HCT116 (cell line): ENCODE results near the gene CD109.

Experiments used
- CTCF ChIP-seq, 3 experiments: fragments of 200-600 bp in 1 of 3; sonication (generic) in 1 of 3; IDR thresholded peaks in 2 of 3; conservative IDR thresholded peaks in 1 of 3; 2 replicates each; pipeline ENCODE4 v1.5.1; 2012 to 2017; ENCODE audit warnings: low read depth in 2 of 3, low read length in 2 of 3, antibody characterized with exemption in 1 of 3, borderline replicate concordance in 1 of 3, control low read depth in 1 of 3, mild to moderate bottlenecking in 1 of 3, mixed read lengths in 1 of 3, mixed run types in 1 of 3, moderate library complexity in 1 of 3; ENCODE audit not compliant: insufficient read depth in 1 of 3
- EZH2 ChIP-seq: fragments of 200-600 bp; sonication (generic); IDR thresholded peaks from 2 replicates; pipeline ENCODE4 v1.6.1; 2017; ENCODE audit warnings: antibody characterized with exemption, mixed run types
- POLR2A ChIP-seq: IDR thresholded peaks from 2 replicates; pipeline ENCODE4 v1.7.0; 2011; ENCODE audit warnings: borderline replicate concordance; ENCODE audit not compliant: insufficient read depth, insufficient read length; ENCODE audit errors: extremely low read depth
- RAD21 ChIP-seq: IDR thresholded peaks from 2 replicates; pipeline ENCODE4 v1.6.1; 2012; ENCODE audit warnings: low read depth, mild to moderate bottlenecking
- REST ChIP-seq: IDR thresholded peaks from 2 replicates; pipeline ENCODE4 v1.6.1; 2012; ENCODE audit warnings: low read depth
- SIN3A ChIP-seq: IDR thresholded peaks from 2 replicates; pipeline ENCODE4 v1.6.1; 2012; ENCODE audit warnings: low read depth
- ZNF274 ChIP-seq: fragments of 200-500 bp; sonication (Bioruptor generic); IDR thresholded peaks from 2 replicates; pipeline ENCODE4 v1.6.1; 2014; ENCODE audit warnings: mild to moderate bottlenecking, low read depth, low read length, inconsistent platforms
- TF ChIP-seq, protein P1 (sequence below): IDR thresholded peaks from 2 replicates; pipeline ENCODE4 v1.6.1; 2011; ENCODE audit warnings: mild to moderate bottlenecking, low read length, moderate library complexity; ENCODE audit not compliant: insufficient replicate concordance; ENCODE audit errors: extremely low read depth

GRCh38 chr6:73817253-73817652 lies 121.2 kb downstream of the CD109 start:
- no peak for TF ChIP-seq EZH2
- TF ChIP-seq ZNF274 = no peak
- TF ChIP-seq CTCF (IDR thresholded peaks at IDR 0.05 in 2 of 3, conservative IDR thresholded peaks at IDR 0.05 in 1 of 3; ENCODE audit: borderline replicate concordance in 1 of 3, insufficient read depth in 1 of 3, low read depth in 2 of 3, low read length in 2 of 3) = no peak
- no peak for TF ChIP-seq POLR2A
- TF ChIP-seq RAD21 = no peak
- no peak for TF ChIP-seq SIN3A
- TF ChIP-seq, protein P1, sequence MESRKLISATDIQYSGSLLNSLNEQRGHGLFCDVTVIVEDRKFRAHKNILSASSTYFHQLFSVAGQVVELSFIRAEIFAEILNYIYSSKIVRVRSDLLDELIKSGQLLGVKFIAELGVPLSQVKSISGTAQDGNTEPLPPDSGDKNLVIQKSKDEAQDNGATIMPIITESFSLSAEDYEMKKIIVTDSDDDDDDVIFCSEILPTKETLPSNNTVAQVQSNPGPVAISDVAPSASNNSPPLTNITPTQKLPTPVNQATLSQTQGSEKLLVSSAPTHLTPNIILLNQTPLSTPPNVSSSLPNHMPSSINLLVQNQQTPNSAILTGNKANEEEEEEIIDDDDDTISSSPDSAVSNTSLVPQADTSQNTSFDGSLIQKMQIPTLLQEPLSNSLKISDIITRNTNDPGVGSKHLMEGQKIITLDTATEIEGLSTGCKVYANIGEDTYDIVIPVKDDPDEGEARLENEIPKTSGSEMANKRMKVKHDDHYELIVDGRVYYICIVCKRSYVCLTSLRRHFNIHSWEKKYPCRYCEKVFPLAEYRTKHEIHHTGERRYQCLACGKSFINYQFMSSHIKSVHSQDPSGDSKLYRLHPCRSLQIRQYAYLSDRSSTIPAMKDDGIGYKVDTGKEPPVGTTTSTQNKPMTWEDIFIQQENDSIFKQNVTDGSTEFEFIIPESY = no peak
- no peak for TF ChIP-seq REST
